Upper lobe of right lung (tissue), 1 donor: ENCODE measurements around the gene ABCD4. TPM values are rescaled to one million over a fixed set of nuclear protein-coding genes. Genes with fewer than 3 reads are reported as not detected.
"Not testable (repeated sequence)": the region's sequence is repeated elsewhere in the genome, so short reads cannot be mapped to it uniquely, and the experiment has no call there.

Source experiments
- ATAC-seq: fragments of 200-7000 bp; cut with Tn5 transposase; one replicate; pipeline ENCODE4 v1.9.1; 2020; ENCODE audit warnings: mild to moderate bottlenecking, moderate library complexity
- DNase-seq: peaks from one replicate; pipeline ENCODE4 v3.0.0-alpha.2; 2020
- H3K27ac ChIP-seq: fragments of 200-600 bp; one replicate; pipeline ENCODE4 v1.8.0; 2022
- H3K27me3 ChIP-seq: fragments of 200-600 bp; one replicate; pipeline ENCODE4 v1.8.0; 2022; ENCODE audit warnings: mild to moderate bottlenecking
- H3K36me3 ChIP-seq: fragments of 200-600 bp; one replicate; pipeline ENCODE4 v1.8.0; 2022
- H3K4me1 ChIP-seq: fragments of 200-600 bp; one replicate; pipeline ENCODE4 v1.8.0; 2022
- H3K4me3 ChIP-seq: fragments of 200-600 bp; one replicate; pipeline ENCODE4 v1.8.0; 2022; ENCODE audit warnings: mild to moderate bottlenecking
- H3K9me3 ChIP-seq: fragments of 200-600 bp; one replicate; pipeline ENCODE4 v1.8.0; 2022
- CTCF ChIP-seq: fragments of 200-600 bp; IDR thresholded peaks from one replicate; pipeline ENCODE4 v1.8.0; 2022; ENCODE audit warnings: antibody characterized with exemption
- intact Hi-C: fragments of 100-400 bp; cut with DNase I; formaldehyde crosslinking; loops from one replicate; pipeline ENCODE4 v1.11.0; 2022
- total RNA-seq: library from RNA; stranded (reverse); fragmentation: NEBNext Ultra II Directional; extraction: Animal tissue kit (Norgen Biotek cat#: 25700); gene quantifications from one replicate; pipeline ENCODE4 v1.2.1, GENCODE V29; 2021
- donor health status: DM: no; HTN: yes; CAD: no; lungs with severe emphysema.

ABCD4 gene
- total RNA-seq, 1 donor from 2014 or later = 48.3 TPM

- Histone ChIP-seq H3K4me1 (no peaks in the 10 kb centered on the region), H3K36me3 (peaks cover 90% of the 10 kb centered on the region), H3K4me3 (no peak overlapping the region), H3K27me3 (no peaks in the 10 kb centered on the region), H3K27ac (no peak overlapping the region), H3K9me3 (no peaks in the 10 kb centered on the region)
- intact Hi-C loops = no loop called here
- no peak for DNase-seq
- no peak for TF ChIP-seq CTCF
- no peak for ATAC-seq
Measured at GRCh38 chr14:74289801-74290200, 12.9 kb downstream of the ABCD4 start.

GRCh38 chr14:74286736-74287135 is 16.0 kb downstream of the ABCD4 start:
- Histone ChIP-seq H3K4me3 (no peak overlapping the region), H3K27me3 (no peaks in the 10 kb centered on the region), H3K9me3 (no peaks in the 10 kb centered on the region), H3K36me3 (peaks cover 86% of the 10 kb centered on the region), H3K27ac (no peak overlapping the region), H3K4me1 (no peaks in the 10 kb centered on the region)
- no peak for TF ChIP-seq CTCF
- intact Hi-C loops = no loop called here
- DNase-seq (no peak), ATAC-seq (no peak)

GRCh38 chr14:74281069-74281468 is 21.7 kb downstream of the ABCD4 start:
- TF ChIP-seq CTCF = no peak
- no peak overlapping the region for H3K27ac ChIP-seq
- intact Hi-C loops = no loop called here
- no peaks in the 10 kb centered on the region for H3K4me1 ChIP-seq
- no peak for ATAC-seq
- no peak overlapping the region for H3K4me3 ChIP-seq
- peaks cover 31% of the 10 kb centered on the region for H3K36me3 ChIP-seq
- no peaks in the 10 kb centered on the region for H3K9me3 ChIP-seq
- no peaks in the 10 kb centered on the region for H3K27me3 ChIP-seq
- DNase-seq = no peak

GRCh38 chr14:74278080-74278479 is 24.7 kb downstream of the ABCD4 start:
- Histone ChIP-seq H3K9me3 (no peaks in the 10 kb centered on the region), H3K27ac (no peak overlapping the region), H3K27me3 (no peaks in the 10 kb centered on the region), H3K4me1 (no peaks in the 10 kb centered on the region), H3K36me3 (peaks cover 3% of the 10 kb centered on the region), H3K4me3 (no peak overlapping the region)
- ATAC-seq = no peak
- intact Hi-C loops = no loop called here
- no peak for TF ChIP-seq CTCF
- no peak for DNase-seq

- Histone ChIP-seq H3K4me3 (no peak overlapping the region), H3K36me3 (no peaks in the 10 kb centered on the region), H3K9me3 (no peaks in the 10 kb centered on the region), H3K4me1 (no peaks in the 10 kb centered on the region), H3K27ac (no peak overlapping the region), H3K27me3 (no peaks in the 10 kb centered on the region)
- peak; percentile 50 for ATAC-seq
- intact Hi-C loops = no loop called here
- DNase-seq = peak; percentile 37
- TF ChIP-seq CTCF = no peak
Measured at GRCh38 chr14:74275241-74275841, 27.4 kb downstream of the ABCD4 start.

GRCh38 chr14:74271365-74271764 is 31.4 kb downstream of the ABCD4 start:
- intact Hi-C loops = no loop called here
- Histone ChIP-seq H3K4me1 (no peaks in the 10 kb centered on the region), H3K4me3 (no peak overlapping the region), H3K27ac (no peak overlapping the region), H3K9me3 (no peaks in the 10 kb centered on the region), H3K27me3 (no peaks in the 10 kb centered on the region), H3K36me3 (no peaks in the 10 kb centered on the region)
- ATAC-seq = no peak
- no peak for DNase-seq
- no peak for TF ChIP-seq CTCF

- H3K4me1 ChIP-seq, H3K4me3 ChIP-seq, H3K27ac ChIP-seq, H3K36me3 ChIP-seq, H3K9me3 ChIP-seq, intact Hi-C loops, DNase-seq, H3K27me3 ChIP-seq, ATAC-seq: not testable (repeated sequence)
Measured at GRCh38 chr14:74270382-74271177, 32.2 kb downstream of the ABCD4 start.
